Activated CD8-positive, alpha-beta T cell treated with anti-CD3 and anti-CD28 coated beads for 36 hours (primary cell): Measurements from ENCODE around the gene ACP1. TPM values are rescaled to one million over a fixed set of nuclear protein-coding genes. Genes with fewer than 3 reads are reported as not detected.

Experiments used
- ATAC-seq: fragments of 200-7000 bp; cut with Tn5 transposase; one replicate; pipeline ENCODE4 v1.10.0; 2021; ENCODE audit warnings: mild to moderate bottlenecking, moderate library complexity
- CTCF ChIA-PET: fragments of 350-600 bp; sonication (Branson Sonifier 250); formaldehyde crosslinking; loops from one replicate; lab custom pipeline; 2021; ENCODE audit warnings: antibody characterized with exemption; lab: Charles Lee
- POLR2A ChIA-PET: fragments of 350-600 bp; sonication (Branson Sonifier 250); formaldehyde crosslinking; loops from one replicate; lab custom pipeline; 2021; ENCODE audit warnings: antibody characterized with exemption; lab: Charles Lee
- DNase-seq: peaks from one replicate; pipeline ENCODE4 v3.0.0-alpha.2; 2020
- H3K27ac Mint-ChIP-seq: one replicate; pipeline ENCODE4 v1.8.0; 2021; ENCODE audit warnings: mild to moderate bottlenecking, mixed read lengths
- H3K27me3 Mint-ChIP-seq: one replicate; pipeline ENCODE4 v1.8.0; 2021; ENCODE audit warnings: mixed read lengths
- H3K36me3 Mint-ChIP-seq: one replicate; pipeline ENCODE4 v1.8.0; 2021; ENCODE audit warnings: low read depth, mixed read lengths
- H3K4me1 Mint-ChIP-seq: one replicate; pipeline ENCODE4 v1.8.0; 2021; ENCODE audit warnings: low read depth, mixed read lengths
- H3K4me3 Mint-ChIP-seq: one replicate; pipeline ENCODE4 v1.8.0; 2021; ENCODE audit warnings: mild to moderate bottlenecking, moderate library complexity, mixed read lengths
- H3K9me3 Mint-ChIP-seq: one replicate; pipeline ENCODE4 v1.8.0; 2021; ENCODE audit warnings: mixed read lengths
- CTCF ChIP-seq: fragments of 200-600 bp; IDR thresholded peaks from one replicate; pipeline ENCODE4 v1.8.0; 2022; ENCODE audit warnings: antibody characterized with exemption, mild to moderate bottlenecking
- intact Hi-C: fragments of 100-400 bp; cut with micrococcal nuclease; formaldehyde crosslinking; loops from one replicate; pipeline ENCODE4 v1.10.0; 2022
- total RNA-seq, 2 experiments: library from RNA; stranded (reverse); gene quantifications; one replicate each; pipeline ENCODE4 v1.2.3, GENCODE V29; 2021

Gene ACP1
- total RNA-seq, 2 experiments from 2014 or later, result 146 to 153 TPM

GRCh38 chr2:254241-254640 is 10.5 kb upstream of the ACP1 start:
- Mint-ChIP-seq H3K27me3 (no peaks in the 10 kb centered on the region), H3K36me3 (peaks cover 18% of the 10 kb centered on the region), H3K27ac (no peak overlapping the region), H3K4me3 (no peak overlapping the region), H3K4me1 (no peaks in the 10 kb centered on the region), H3K9me3 (peaks cover 14% of the 10 kb centered on the region)
- TF ChIP-seq CTCF, result no peak
- ATAC-seq (no peak), DNase-seq (no peak)
- CTCF ChIA-PET, result interaction anchor here (1.3 kb wide), 1 partner anchor 14 kb away, joined by 3 read pairs; no protein-coding TSS in a partner anchor
- intact Hi-C loops, result no loop called here
- POLR2A ChIA-PET, result no interaction called here

- ChIA-PET POLR2A (interaction anchor here (1.2 kb wide), 1 partner anchor 13 kb away, joined by 3 read pairs; no protein-coding TSS in a partner anchor), CTCF (interaction anchor here (0.6 to 1.0 kb wide), 3 partner anchors 9 to 53 kb away, joined by 3 read pairs; no protein-coding TSS in a partner anchor)
- peaks cover 21% of the 10 kb centered on the region for H3K36me3 Mint-ChIP-seq
- ATAC-seq (no peak), DNase-seq (no peak)
- no peaks in the 10 kb centered on the region for H3K27me3 Mint-ChIP-seq
- intact Hi-C loops, result no loop called here
- H3K4me1 Mint-ChIP-seq, result no peaks in the 10 kb centered on the region
- no peak overlapping the region for H3K27ac Mint-ChIP-seq
- H3K4me3 Mint-ChIP-seq, result no peak overlapping the region
- peaks cover 17% of the 10 kb centered on the region for H3K9me3 Mint-ChIP-seq
- no peak for TF ChIP-seq CTCF
These were observed 9.6 kb upstream of the ACP1 start for GRCh38 chr2:255195-255594.

- peaks cover 18% of the 10 kb centered on the region for H3K9me3 Mint-ChIP-seq
- no peaks in the 10 kb centered on the region for H3K4me1 Mint-ChIP-seq
- DNase-seq, result no peak
- POLR2A ChIA-PET, result no interaction called here
- CTCF ChIA-PET, result interaction anchor here (1.0 kb wide), 2 partner anchors 9 to 54 kb away, joined by 3 read pairs; no protein-coding TSS in a partner anchor
- intact Hi-C loops, result no loop called here
- peaks cover 30% of the 10 kb centered on the region for H3K36me3 Mint-ChIP-seq
- H3K27ac Mint-ChIP-seq, result no peak overlapping the region
- H3K4me3 Mint-ChIP-seq, result no peak overlapping the region
- no peak for TF ChIP-seq CTCF
- no peaks in the 10 kb centered on the region for H3K27me3 Mint-ChIP-seq
- no peak for ATAC-seq
These were observed 8.7 kb upstream of the ACP1 start for GRCh38 chr2:256094-256493.

- Mint-ChIP-seq H3K9me3 (peaks cover 18% of the 10 kb centered on the region), H3K4me3 (no peak overlapping the region), H3K27me3 (no peaks in the 10 kb centered on the region), H3K36me3 (peaks cover 30% of the 10 kb centered on the region), H3K4me1 (no peaks in the 10 kb centered on the region), H3K27ac (no peak overlapping the region)
- intact Hi-C loops, result no loop called here
- ATAC-seq (no peak), DNase-seq (no peak)
- TF ChIP-seq CTCF, result no peak
- ChIA-PET POLR2A (no interaction called here), CTCF (interaction anchor here (1.1 to 2.6 kb wide), 4 partner anchors 9 to 23 kb away, joined by 3 to 12 read pairs (median 4); no protein-coding TSS in a partner anchor)
These were observed 7.3 kb upstream of the ACP1 start for GRCh38 chr2:257429-257828.

- CTCF ChIA-PET, result interaction anchor here (1.1 to 2.6 kb wide), 4 partner anchors 9 to 24 kb away, joined by 3 to 12 read pairs (median 4); no protein-coding TSS in a partner anchor
- ATAC-seq (no peak), DNase-seq (no peak)
- Mint-ChIP-seq H3K27me3 (no peaks in the 10 kb centered on the region), H3K36me3 (peaks cover 32% of the 10 kb centered on the region), H3K27ac (no peak overlapping the region), H3K4me1 (peaks cover 1% of the 10 kb centered on the region), H3K4me3 (no peak overlapping the region), H3K9me3 (peaks cover 18% of the 10 kb centered on the region)
- POLR2A ChIA-PET, result no interaction called here
- intact Hi-C loops, result no loop called here
- no peak for TF ChIP-seq CTCF
These were observed 6.9 kb upstream of the ACP1 start for GRCh38 chr2:257842-258241.
